ENCODE measurements around the gene RPL34.

DNA sequence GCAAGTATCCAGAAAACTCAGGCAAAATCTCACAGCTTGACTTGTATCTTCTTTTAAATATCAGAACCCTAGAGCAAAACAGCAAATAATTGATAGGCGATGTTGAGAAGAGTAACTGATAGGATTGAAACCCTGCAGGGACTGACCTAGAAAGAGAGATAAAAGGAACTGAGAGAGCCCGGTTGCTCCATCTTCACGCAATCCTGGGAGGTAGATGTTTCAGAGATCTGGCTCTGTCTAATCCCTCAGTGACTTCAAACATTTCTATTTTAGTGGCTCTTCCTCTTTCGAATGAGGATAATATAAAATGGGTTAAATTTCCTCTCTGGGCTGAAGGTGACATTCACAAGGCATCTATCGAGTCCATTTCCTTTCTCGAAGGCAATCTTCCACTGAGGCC, 39.3 kb upstream of the RPL34 start:
- TF ChIP-seq, protein P1, sequence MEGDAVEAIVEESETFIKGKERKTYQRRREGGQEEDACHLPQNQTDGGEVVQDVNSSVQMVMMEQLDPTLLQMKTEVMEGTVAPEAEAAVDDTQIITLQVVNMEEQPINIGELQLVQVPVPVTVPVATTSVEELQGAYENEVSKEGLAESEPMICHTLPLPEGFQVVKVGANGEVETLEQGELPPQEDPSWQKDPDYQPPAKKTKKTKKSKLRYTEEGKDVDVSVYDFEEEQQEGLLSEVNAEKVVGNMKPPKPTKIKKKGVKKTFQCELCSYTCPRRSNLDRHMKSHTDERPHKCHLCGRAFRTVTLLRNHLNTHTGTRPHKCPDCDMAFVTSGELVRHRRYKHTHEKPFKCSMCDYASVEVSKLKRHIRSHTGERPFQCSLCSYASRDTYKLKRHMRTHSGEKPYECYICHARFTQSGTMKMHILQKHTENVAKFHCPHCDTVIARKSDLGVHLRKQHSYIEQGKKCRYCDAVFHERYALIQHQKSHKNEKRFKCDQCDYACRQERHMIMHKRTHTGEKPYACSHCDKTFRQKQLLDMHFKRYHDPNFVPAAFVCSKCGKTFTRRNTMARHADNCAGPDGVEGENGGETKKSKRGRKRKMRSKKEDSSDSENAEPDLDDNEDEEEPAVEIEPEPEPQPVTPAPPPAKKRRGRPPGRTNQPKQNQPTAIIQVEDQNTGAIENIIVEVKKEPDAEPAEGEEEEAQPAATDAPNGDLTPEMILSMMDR (IDR thresholded peaks at IDR 0.05), result no peak
- no peak for TF ChIP-seq POLR2A (IDR thresholded peaks at IDR 0.05)
- no peak for TF ChIP-seq EP300 (IDR thresholded peaks at IDR 0.05)
